ENCODE measurements around the gene CEP135. TPM values are rescaled to one million over a fixed set of nuclear protein-coding genes. Genes with fewer than 3 reads are reported as not detected.

The CEP135 gene
- polyA plus RNA-seq, 1 donor (not counting 4 experiments of a cell fraction or from before 2014, with no cell fraction given): 5.4 TPM

GRCh38 chr4:55920571-55920970, 28.2 kb upstream of the CEP135 start:
- no peak for FAIRE-seq
- no peaks in the 10 kb centered on the region for H3K36me3 ChIP-seq (ENCODE audit: control insufficient read depth in 2 of 2, extremely low read depth in 1 of 2, insufficient read depth in 2 of 2, low read length in 2 of 2)

GRCh38 chr4:55921093-55921492, 27.7 kb upstream of the CEP135 start:
- FAIRE-seq (no peak), DNase-seq (ENCODE audit: low read depth, low spot score) (no peak)
- Histone ChIP-seq H3K27ac (ENCODE audit: control insufficient read depth, insufficient read depth, low read length) (no peak overlapping the region), H3K9me3 (ENCODE audit: control insufficient read depth, low read depth, low read length) (no peaks in the 10 kb centered on the region), H4K20me1 (ENCODE audit: control insufficient read depth, extremely low read depth, insufficient read depth, low read length) (no peaks in the 10 kb centered on the region), H3K4me3 (ENCODE audit: control insufficient read depth in 2 of 3, extremely low read depth in 1 of 3, insufficient read depth in 2 of 3, low read depth in 1 of 3, low read length in 3 of 3) (no peak overlapping the region), H3K9me1 (ENCODE audit: control insufficient read depth, extremely low read depth, insufficient read depth, low read length) (no peaks in the 10 kb centered on the region), H2AFZ (ENCODE audit: control insufficient read depth, low read length) (no peak overlapping the region), H3K36me3 (ENCODE audit: control insufficient read depth in 2 of 2, extremely low read depth in 1 of 2, insufficient read depth in 2 of 2, low read length in 2 of 2) (no peaks in the 10 kb centered on the region), H3K27me3 (ENCODE audit: control insufficient read depth, extremely low read depth, insufficient read depth, low read length) (no peaks in the 10 kb centered on the region), H3K9ac (ENCODE audit: control insufficient read depth, extremely low read depth, insufficient read depth, low read length) (no peak overlapping the region), H3K4me1 (ENCODE audit: control insufficient read depth, extremely low read depth, insufficient read depth, low read length) (no peaks in the 10 kb centered on the region), H3K79me2 (ENCODE audit: control insufficient read depth, insufficient read depth, low read length) (no peaks in the 10 kb centered on the region), H3K4me2 (ENCODE audit: control insufficient read depth, extremely low read depth, insufficient read depth, low read depth, low read length) (no peak overlapping the region)
- dilution Hi-C loops (cut with MboI; ENCODE audit: extremely low pct_ligation_motif_present, low sequenced_read_pairs): no loop called here
- TF ChIP-seq EZH2 (IDR thresholded peaks at IDR 0.05; ENCODE audit: low read length) (no peak), CTCF (optimal IDR thresholded peaks at IDR 0.05 in 1 of 3, IDR thresholded peaks at IDR 0.05 in 1 of 3, conservative IDR thresholded peaks at IDR 0.05 in 1 of 3; ENCODE audit: extremely low read depth in 1 of 3, insufficient read depth in 2 of 3, low read length in 3 of 3) (no peak)

More at GRCh38 chr4:55920571-55920970, 28.2 kb upstream of the CEP135 start:
- dilution Hi-C loops (cut with MboI; ENCODE audit: extremely low pct_ligation_motif_present, low sequenced_read_pairs): no loop called here
- no peak overlapping the region for H3K4me2 ChIP-seq (ENCODE audit: control insufficient read depth, extremely low read depth, insufficient read depth, low read depth, low read length)
- no peaks in the 10 kb centered on the region for H3K27me3 ChIP-seq (ENCODE audit: control insufficient read depth, extremely low read depth, insufficient read depth, low read length)
- H4K20me1 ChIP-seq (ENCODE audit: control insufficient read depth, extremely low read depth, insufficient read depth, low read length): no peaks in the 10 kb centered on the region
- no peak overlapping the region for H3K9ac ChIP-seq (ENCODE audit: control insufficient read depth, extremely low read depth, insufficient read depth, low read length)
- no peak overlapping the region for H3K27ac ChIP-seq (ENCODE audit: control insufficient read depth, insufficient read depth, low read length)
- TF ChIP-seq EZH2 (IDR thresholded peaks at IDR 0.05; ENCODE audit: low read length): no peak
- TF ChIP-seq CTCF (optimal IDR thresholded peaks at IDR 0.05 in 1 of 3, IDR thresholded peaks at IDR 0.05 in 1 of 3, conservative IDR thresholded peaks at IDR 0.05 in 1 of 3; ENCODE audit: extremely low read depth in 1 of 3, insufficient read depth in 2 of 3, low read length in 3 of 3): no peak
- H2AFZ ChIP-seq (ENCODE audit: control insufficient read depth, low read length): no peak overlapping the region
- H3K9me3 ChIP-seq (ENCODE audit: control insufficient read depth, low read depth, low read length): no peaks in the 10 kb centered on the region
- no peak overlapping the region for H3K4me3 ChIP-seq (ENCODE audit: control insufficient read depth in 2 of 3, extremely low read depth in 1 of 3, insufficient read depth in 2 of 3, low read depth in 1 of 3, low read length in 3 of 3)
- H3K79me2 ChIP-seq (ENCODE audit: control insufficient read depth, insufficient read depth, low read length): no peaks in the 10 kb centered on the region
- no peaks in the 10 kb centered on the region for H3K4me1 ChIP-seq (ENCODE audit: control insufficient read depth, extremely low read depth, insufficient read depth, low read length)
- H3K9me1 ChIP-seq (ENCODE audit: control insufficient read depth, extremely low read depth, insufficient read depth, low read length): no peaks in the 10 kb centered on the region
- DNase-seq (ENCODE audit: low read depth, low spot score): no peak

Data from keratinocyte (primary cell).